HG03108 (cell line): ENCODE measurements around the gene CLECL1.
"Not testable (repeated sequence)": the region's sequence is repeated elsewhere in the genome, so short reads cannot be mapped to it uniquely, and the experiment has no call there.

Source experiments
- ATAC-seq: cut with Tn5 transposase; IDR thresholded peaks from one replicate; pipeline ENCODE4 v1.9.1; 2021; ENCODE audit warnings: moderate library complexity; ENCODE audit not compliant: unreplicated experiment

The CLECL1 gene

DNA sequence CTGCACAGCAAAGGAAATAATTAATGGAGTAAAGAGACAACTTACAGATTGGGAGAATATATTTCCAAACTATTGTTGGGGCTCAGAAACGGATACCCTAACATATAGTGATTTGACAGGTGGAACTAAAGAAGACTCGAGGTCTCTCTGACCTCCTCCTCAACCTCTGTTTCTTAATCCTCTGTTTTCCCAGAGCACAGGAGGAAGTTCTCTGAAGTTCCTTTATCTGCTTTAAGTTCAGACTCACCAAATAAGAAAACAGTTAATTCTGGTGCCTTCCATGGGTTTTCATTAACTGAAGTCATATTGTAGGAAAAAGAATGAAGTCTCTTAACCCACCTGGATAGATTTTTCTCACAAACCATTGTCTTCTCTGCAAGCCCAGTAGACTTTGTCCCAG is 34.2 kb downstream of the CLECL1 start:
- ATAC-seq = no peak

DNA sequence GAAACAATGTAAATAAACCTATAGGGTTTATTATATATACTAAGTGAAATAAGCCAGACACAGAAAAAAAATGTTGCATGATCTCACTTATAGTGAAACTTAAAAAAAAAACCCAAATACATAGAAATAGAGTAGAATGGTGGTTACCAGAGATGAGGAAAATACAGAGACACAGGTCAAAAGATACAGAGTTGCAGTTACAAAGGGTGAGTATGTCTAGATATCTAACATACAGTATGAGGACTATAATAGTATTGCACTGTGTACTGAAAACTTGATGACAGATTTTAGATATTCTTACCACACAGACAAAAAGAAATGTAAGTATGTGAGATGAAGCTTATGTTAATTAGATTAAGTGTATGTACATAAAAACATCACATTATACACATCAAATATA is 35.3 kb downstream of the CLECL1 start:
- no peak for ATAC-seq

DNA sequence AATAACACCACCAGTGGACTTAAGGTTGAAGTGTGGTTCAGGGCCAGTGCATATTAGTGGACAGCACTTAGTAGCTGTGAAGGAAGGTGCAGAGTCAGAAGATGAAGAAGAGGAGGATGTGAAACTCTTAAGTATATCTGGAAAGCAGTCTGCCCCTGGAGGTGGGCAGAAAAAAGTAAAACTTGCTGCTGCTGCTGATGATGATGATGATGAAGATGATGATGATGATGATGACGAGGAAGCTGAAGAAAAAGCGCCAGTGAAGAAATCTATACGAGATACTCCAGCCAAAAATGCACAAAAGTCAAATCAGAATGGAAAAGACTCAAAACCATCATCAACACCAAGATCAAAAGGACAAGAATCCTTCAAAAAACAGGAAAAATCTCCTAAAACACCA is 37.2 kb downstream of the CLECL1 start:
- ATAC-seq = not testable (repeated sequence)

DNA sequence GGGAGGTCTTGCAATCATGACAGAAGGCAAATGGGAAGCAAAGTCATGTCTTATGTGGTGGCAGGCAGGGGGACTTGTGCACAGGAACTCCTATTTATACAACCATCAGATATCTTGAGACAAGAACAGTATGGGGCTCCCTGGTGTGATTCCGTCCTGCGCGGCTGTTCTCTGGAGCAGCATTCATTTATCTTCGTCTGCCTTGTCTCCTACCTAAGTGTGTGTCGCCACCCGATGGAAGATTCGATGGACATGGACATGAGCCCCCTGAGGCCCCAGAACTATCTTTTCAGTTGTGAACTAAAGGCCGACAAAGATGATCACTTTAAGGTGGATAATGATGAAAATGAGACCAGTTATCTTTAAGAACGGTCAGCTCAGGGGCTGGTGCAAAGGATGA is 37.7 kb downstream of the CLECL1 start:
- ATAC-seq = not testable (repeated sequence)

DNA sequence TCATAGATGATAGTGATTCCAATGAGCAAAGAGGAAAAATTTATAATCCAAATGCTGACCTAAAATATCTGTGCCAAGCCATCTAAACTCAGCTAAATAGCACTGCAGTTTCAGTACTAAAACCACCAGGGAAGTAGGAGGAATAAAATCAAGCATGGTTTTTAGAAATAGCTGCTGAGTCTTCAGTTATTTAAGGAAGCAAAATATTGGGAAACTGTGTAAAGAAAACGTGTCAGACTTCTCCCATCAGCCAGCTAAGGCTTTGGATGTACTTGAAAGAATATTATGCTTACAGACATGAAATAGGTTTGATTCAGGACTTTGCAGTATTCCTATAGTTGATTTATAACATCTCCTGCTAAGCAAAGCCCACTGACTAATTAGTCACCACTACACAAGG is 38.7 kb downstream of the CLECL1 start:
- no peak for ATAC-seq

DNA sequence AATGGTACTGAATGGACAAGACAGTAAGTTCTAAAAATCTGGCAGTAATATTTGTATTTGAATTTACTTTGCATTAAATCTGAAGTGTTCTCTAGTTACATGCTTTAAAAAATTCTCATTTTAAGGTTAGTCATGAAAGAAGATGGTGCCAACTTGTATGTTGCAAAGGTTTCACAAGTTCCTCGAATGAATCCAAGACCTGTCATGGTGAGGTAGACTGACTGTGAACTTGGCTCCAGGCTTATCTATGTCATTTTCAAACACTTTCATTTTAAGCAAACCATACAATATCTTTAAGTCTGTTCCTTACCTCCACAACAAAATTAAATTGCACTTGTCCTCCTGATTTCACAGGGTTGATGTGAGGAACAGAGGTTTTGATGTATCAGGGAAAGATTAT is 40.0 kb downstream of the CLECL1 start:
- ATAC-seq = no peak

DNA sequence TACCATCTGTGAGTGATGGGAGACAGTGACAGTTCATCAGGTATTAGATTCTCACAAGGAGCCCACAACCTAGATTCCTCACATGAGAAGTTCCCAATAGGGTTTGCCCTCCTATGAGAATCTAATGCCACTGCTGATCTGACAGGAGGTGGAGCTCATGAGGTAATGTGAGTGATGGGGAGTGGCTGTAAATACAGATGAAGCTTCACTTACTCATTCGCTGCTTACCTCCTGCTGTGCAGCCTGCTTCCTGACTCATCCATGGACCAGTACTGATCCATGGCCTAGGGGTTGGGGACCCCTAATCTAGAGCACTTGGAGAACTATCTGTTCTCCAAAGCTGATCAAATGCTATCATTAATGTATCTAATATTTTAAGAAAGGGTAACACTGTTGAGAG is 45.7 kb downstream of the CLECL1 start:
- ATAC-seq = no peak

DNA sequence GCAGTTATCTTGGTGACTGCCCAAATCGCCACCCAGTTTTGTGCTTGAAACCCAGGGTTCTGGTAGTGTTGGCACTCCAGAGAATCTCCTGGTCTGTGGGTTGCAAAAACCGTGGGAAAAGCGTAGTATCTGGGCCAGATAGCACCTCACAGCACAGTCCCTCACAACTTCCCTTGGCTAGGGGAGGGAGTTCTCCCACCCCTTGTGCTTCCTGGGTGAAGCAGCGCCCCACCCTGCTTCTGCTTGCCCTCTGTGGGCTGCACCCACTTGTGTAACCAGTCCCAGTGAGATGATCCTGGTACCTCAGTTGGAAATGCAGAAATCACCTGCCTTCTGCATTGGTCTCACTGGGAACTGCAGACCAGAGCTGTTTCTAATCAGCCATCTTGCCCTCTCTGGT is 47.0 kb downstream of the CLECL1 start:
- ATAC-seq = no peak

DNA sequence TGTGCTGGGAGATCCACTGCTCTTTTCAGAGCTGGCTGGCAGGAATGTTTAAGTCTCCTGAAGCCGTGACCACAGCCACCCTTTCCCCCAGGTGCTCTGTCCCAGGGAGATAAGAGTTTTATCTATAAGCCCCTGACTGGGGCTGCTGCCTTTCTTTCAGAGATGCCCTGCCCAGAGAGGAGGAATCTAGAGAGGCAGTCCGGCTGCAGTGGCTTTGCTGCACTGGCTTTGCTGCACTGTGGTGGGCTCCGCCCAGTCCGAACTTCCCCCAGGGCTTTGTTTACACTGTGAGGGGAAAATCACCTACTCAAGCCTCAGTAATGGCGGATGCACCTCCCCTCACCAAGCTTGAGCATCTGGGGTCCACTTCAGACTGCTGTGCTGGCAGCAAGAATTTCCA is 47.5 kb downstream of the CLECL1 start:
- ATAC-seq = not testable (repeated sequence)

DNA sequence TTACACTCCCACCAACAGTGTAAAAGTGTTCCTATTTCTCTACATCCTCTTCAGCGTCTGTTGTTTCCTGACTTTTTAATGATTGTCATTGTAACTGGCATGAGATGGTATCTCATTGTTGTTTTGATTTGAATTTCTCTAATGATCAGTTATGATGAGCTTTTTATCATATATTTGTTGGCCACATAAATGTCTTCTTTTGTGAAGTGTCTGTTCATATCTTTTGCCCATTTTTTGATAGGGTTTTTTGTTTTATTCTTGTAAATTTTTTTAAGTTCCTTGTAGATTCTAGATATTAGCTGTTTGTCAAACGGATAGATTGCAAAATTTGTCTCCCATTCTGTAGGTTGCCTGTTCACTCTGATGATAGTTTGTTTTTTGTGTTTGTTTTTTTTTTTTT is 49.9 kb downstream of the CLECL1 start:
- not testable (repeated sequence) for ATAC-seq

DNA sequence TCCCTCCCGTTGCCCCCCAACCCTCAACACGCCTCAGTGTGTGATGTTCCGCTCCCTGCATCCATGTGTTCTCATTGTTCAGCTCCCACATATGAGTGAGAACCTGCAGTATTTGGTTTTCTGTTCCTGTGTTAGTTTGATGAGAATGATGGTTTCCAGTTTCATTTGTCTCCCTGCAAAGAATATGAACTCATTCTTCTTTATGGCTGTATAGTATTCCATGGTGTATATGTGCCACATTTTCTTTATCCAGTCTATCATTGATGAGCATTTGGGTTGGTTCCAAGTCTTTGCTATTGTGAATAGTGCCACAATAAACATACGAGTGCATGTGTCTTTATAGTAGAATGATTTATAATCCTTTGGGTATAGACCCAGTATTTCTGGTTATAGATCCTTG is 50.4 kb downstream of the CLECL1 start:
- not testable (repeated sequence) for ATAC-seq

DNA sequence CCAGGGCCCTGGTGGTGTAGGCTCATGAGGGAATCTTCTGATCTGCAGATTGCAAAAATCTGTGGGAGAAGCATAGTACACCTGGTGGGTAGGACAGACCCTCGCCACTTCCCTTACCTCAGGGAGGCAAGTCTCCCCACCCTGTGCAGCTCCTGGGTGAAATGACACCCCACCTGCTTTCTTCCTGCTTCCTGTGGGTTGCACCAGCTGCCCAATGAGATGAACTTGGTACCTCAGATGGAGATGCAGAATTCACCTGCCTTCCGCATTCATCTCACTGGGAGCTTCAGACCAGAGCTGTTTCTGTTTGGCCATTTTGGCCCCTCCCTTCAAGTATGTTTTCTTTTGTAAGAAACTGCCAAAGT is 58.7 kb downstream of the CLECL1 start:
- ATAC-seq = peak; percentile 32

DNA sequence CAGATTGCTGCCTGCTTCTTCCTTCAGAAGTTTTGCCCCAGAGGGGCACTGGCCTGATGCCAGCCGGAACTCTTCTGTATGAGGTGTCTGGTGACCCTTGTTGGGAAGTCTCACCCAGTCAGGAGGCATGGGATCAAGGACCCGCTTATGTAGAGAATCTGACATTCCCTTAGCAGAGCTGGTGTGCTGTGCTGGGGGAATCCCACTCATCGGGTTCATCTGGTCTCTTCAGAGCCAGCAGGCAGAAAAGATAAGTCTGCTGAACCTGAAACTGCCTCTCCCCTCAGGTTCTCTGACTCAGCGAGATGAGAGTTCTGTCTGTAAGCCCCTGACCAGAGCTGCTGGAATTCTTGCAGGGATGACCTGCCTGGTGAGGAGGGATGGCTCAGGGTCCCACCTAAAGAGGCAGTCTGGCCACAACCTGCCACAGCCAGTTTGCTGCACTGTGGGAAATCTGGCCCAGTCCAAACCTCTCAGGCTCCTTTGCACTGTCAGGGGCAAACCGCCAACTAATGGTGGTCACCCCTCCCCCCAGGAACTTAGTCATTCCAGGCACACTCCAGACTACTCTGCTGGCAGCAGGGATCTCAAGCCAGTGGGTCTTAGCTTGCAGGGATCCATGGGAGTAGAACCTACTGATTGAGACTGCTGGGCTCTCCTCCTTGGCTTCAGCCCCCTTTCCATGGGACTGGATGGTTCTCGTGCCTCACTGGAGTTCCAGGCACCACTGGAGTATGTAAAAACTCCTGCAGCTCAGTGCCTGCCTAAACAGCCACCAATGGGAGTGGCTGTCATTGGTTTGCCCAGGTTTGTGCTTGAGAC is 59.3 kb downstream of the CLECL1 start:
- ATAC-seq = peak; percentile 31
